ENCODE data around the gene HS3ST2. TPM values are rescaled to one million over a fixed set of nuclear protein-coding genes. Genes with fewer than 3 reads are reported as not detected.

Gene HS3ST2
- total and polyA plus RNA-seq, 2 donors (not counting 3 experiments of a cell fraction or from before 2014, with no cell fraction given), result not detected

DNA sequence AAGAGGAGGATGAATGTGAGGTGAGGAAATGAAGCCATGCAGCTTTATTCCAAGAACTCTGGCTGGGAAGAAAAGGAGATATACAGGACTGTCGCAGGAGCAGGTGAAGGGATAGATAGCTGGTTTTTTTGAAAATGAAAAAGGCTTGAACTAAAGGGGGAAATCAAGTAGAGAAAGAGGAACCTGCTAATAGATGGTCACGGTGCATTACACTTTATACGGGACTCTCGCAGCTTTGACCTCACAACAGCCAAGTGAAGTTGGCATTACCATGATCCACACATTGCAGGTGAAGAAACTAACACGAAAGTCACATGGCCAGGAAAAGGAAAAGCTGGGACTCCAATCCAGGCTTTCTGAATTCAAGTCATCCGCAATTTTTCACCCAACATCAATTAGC lies 86.9 kb downstream of the HS3ST2 start:
- Histone ChIP-seq H3K79me2 (ENCODE audit: control insufficient read depth, insufficient read depth, low read length) (no peaks in the 10 kb centered on the region), H2AFZ (ENCODE audit: low read depth, low read length) (no peak overlapping the region), H3K36me3 (ENCODE audit: control insufficient read depth in 2 of 2, extremely low read depth in 1 of 2, insufficient read depth in 2 of 2, low read length in 2 of 2) (no peaks in the 10 kb centered on the region), H3K9me3 (replicated peaks; ENCODE audit: control insufficient read depth, insufficient read depth, low read length) (no peaks in the 10 kb centered on the region), H3K9ac (replicated peaks; ENCODE audit: extremely low read depth, insufficient read depth, low read length) (no peak overlapping the region), H4K20me1 (replicated peaks; ENCODE audit: control insufficient read depth, extremely low read depth, insufficient read depth, low read length) (no peaks in the 10 kb centered on the region), H3K4me3 (replicated peaks in 1 of 3; ENCODE audit: insufficient read depth in 1 of 3, low read depth in 1 of 3, low read length in 3 of 3) (no peak overlapping the region), H3K4me1 (ENCODE audit: control insufficient read depth, extremely low read depth, insufficient read depth, low read length) (peaks cover 6% of the 10 kb centered on the region), H3K4me2 (ENCODE audit: insufficient read depth, low read length) (no peak overlapping the region), H3K27ac (ENCODE audit: insufficient read depth, low read depth, low read length) (no peak overlapping the region), H3K27me3 (ENCODE audit: control insufficient read depth in 2 of 2, insufficient read depth in 2 of 2, low read length in 2 of 2) (peaks cover 0 to 2% of the 10 kb centered on the region in 2 experiments), H3K9me1 (replicated peaks; ENCODE audit: control insufficient read depth, extremely low read depth, insufficient read depth, low read length) (no peaks in the 10 kb centered on the region)
- CTCF ChIA-PET, result interaction anchor here (0.6 to 9.7 kb wide), 7 partner anchors 14 to 535 kb away, joined by 3 to 98 read pairs (median 4); no protein-coding TSS in a partner anchor
- dilution Hi-C loops (cut with MboI; ENCODE audit: extremely low pct_ligation_motif_present, low sequenced_read_pairs), result no loop called here
- POLR2A ChIA-PET, result no interaction called here
- FAIRE-seq (no peak), DNase-seq (ENCODE audit: low read depth, low spot score) (no peak)
- intact Hi-C loops (cut with micrococcal nuclease), result no loop called here
- TF ChIP-seq MYC (IDR thresholded peaks at IDR 0.05; ENCODE audit: low read depth, low read length), result no peak
- TF ChIP-seq, protein P1, sequence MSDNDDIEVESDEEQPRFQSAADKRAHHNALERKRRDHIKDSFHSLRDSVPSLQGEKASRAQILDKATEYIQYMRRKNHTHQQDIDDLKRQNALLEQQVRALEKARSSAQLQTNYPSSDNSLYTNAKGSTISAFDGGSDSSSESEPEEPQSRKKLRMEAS (IDR thresholded peaks at IDR 0.05; ENCODE audit: insufficient read depth, insufficient read length), result no peak
- TF ChIP-seq, protein P2, sequence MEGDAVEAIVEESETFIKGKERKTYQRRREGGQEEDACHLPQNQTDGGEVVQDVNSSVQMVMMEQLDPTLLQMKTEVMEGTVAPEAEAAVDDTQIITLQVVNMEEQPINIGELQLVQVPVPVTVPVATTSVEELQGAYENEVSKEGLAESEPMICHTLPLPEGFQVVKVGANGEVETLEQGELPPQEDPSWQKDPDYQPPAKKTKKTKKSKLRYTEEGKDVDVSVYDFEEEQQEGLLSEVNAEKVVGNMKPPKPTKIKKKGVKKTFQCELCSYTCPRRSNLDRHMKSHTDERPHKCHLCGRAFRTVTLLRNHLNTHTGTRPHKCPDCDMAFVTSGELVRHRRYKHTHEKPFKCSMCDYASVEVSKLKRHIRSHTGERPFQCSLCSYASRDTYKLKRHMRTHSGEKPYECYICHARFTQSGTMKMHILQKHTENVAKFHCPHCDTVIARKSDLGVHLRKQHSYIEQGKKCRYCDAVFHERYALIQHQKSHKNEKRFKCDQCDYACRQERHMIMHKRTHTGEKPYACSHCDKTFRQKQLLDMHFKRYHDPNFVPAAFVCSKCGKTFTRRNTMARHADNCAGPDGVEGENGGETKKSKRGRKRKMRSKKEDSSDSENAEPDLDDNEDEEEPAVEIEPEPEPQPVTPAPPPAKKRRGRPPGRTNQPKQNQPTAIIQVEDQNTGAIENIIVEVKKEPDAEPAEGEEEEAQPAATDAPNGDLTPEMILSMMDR (IDR thresholded peaks at IDR 0.05; ENCODE audit: extremely low read depth in 1 of 2, insufficient read depth in 1 of 2, low read depth in 1 of 2, low read length in 2 of 2), result no peak
- TF ChIP-seq POLR2AphosphoS5 (IDR thresholded peaks at IDR 0.05; ENCODE audit: insufficient read depth, low read depth, low read length), result no peak
- TF ChIP-seq POLR2A (IDR thresholded peaks at IDR 0.05; ENCODE audit: low read depth, low read length), result no peak
- no peak for TF ChIP-seq JUN (IDR thresholded peaks at IDR 0.05; ENCODE audit: borderline replicate concordance, insufficient read depth, insufficient read length, low read depth)
- no peak for TF ChIP-seq FOS (IDR thresholded peaks at IDR 0.05; ENCODE audit: borderline replicate concordance, insufficient read depth, low read length)
- TF ChIP-seq EZH2 (IDR thresholded peaks at IDR 0.05; ENCODE audit: borderline replicate concordance, low read depth, low read length, severe bottlenecking), result no peak
- no TSS peak for BruUV-seq (replicated peaks)

Data from endothelial cell of umbilical vein (primary cell).